GM12892 (cell line): ENCODE data around the gene HDGFL3.

Experiments
- POLR2A ChIP-seq: IDR thresholded peaks from 2 replicates; pipeline ENCODE4 v1.6.1; 2011; ENCODE audit warnings: low read depth, low read length, control low read depth
- POLR2AphosphoS5 ChIP-seq: IDR thresholded peaks from 2 replicates; pipeline ENCODE4 v1.6.1; 2011; ENCODE audit warnings: low read depth, low read length, control low read depth
- TAF1 ChIP-seq: IDR thresholded peaks from 2 replicates; pipeline ENCODE4 v1.6.1; 2011; ENCODE audit warnings: low read depth, mild to moderate bottlenecking, control low read depth, low read length, borderline replicate concordance

DNA sequence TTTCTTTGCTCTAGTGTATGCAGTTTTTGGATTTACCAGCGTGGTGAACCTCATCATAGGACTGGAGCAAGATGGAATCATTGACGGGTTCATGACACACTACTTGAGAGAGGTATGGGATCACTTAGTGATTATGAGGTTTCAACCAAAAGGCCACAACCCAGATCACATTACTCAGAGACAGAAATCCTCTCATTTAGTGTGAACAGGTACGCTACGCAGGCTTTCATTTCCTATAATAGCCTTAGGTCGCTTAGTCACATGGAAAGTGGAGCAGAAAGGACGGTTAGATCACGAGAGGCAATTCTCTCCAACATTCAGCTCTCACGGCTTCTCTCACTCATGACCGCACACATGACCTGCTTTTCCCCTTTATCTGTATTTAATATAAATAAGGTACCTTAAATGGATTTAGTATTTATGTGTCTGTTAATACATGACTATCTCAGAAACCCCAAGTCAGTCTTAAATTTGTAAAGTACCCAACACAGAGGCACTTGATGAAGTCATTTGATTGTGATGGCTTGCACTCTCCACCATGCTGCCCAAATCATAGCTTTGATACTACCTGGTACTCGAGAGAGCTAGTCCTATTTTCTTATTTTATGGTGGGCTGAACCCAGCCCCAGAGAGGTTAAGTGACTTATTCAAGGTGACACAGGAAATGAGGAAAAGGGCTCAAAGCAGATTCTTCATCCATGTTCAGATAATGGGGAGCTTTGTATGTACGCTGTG is 91.6 kb downstream of the HDGFL3 start:
- TF ChIP-seq POLR2A (no peak), POLR2AphosphoS5 (no peak), TAF1 (no peak)
